ENCODE data around the gene CASS4.

GRCh38 chr20:56428881-56429280 is 16.8 kb downstream of the CASS4 start:
- TF ChIP-seq POLR2AphosphoS5 (IDR thresholded peaks at IDR 0.05), result no peak
- no peak for TF ChIP-seq CTCF (IDR thresholded peaks at IDR 0.05)

Measured in gastroesophageal sphincter (tissue), 3 donors.